HG03025 (cell line): ENCODE data around the gene TPMT.

Experiments used
- ATAC-seq: cut with Tn5 transposase; IDR thresholded peaks from one replicate; pipeline ENCODE4 v1.9.1; 2021; ENCODE audit warnings: mild to moderate bottlenecking, moderate library complexity; ENCODE audit not compliant: unreplicated experiment, low FRiP score

Gene TPMT

GRCh38 chr6:18119236-18119635, 35.6 kb downstream of the TPMT start:
- ATAC-seq: no peak

DNA sequence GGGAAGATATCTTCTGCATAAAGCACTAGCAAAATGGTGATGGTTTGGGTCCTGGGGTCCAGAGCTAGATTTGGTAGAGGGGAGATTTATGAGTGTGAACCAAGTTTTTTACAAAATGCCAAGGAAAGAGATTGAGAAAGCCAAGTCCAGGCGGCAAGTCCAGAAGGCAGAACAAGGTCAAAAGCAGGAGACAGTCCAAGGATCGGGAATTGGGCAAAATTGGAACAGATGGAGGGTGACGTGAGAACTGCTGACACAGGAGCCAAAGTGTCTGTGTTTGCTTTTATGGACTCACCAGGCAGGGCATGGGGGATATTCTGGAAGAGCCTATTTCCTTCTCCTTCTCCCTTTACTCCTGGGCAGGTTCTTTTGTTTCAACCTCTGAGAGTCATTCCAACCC, 36.5 kb downstream of the TPMT start:
- no peak for ATAC-seq

DNA sequence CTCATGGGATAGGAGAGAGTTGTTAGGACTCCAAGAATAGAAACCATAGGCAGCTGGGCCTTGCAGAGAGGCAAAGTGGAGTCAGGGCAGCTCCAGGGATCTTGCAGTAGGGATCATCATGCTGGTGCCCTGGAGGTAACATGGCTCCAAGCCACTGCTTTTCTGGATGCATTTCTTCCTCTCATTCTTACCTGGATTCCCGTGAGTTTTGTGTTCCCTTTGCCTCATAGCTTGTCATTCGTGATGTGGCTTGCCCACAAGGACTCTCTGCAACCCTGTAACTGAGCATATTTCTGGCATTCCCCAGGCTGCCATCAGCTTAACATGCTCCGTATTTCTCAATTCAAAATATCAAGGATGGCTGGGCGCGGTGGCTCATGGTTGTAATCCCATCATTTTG, 37.7 kb downstream of the TPMT start:
- no peak for ATAC-seq

DNA sequence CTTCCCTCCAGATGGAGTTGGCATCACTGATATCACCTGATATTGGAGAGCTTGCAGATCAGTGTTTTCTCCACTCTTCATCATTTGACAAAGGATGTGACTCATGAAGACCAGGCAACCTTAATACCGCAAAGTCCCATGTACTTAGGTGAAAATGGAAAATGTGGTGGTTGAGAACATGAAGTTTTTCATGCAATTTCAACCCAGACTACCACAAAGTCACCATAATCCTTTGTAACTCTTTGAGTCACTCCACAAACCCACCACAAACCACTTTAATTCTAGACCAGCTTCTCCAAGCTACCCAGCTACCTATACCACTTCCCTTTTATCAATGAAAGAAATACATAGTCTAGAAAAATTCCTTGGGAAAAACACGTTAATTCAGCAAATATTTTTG, 39.5 kb downstream of the TPMT start:
- ATAC-seq: no peak

- no peak for ATAC-seq
Observed at GRCh38 chr6:18110162-18110561, 44.7 kb downstream of the TPMT start.

- no peak for ATAC-seq
Observed at GRCh38 chr6:18107061-18107460, 47.8 kb downstream of the TPMT start.

DNA sequence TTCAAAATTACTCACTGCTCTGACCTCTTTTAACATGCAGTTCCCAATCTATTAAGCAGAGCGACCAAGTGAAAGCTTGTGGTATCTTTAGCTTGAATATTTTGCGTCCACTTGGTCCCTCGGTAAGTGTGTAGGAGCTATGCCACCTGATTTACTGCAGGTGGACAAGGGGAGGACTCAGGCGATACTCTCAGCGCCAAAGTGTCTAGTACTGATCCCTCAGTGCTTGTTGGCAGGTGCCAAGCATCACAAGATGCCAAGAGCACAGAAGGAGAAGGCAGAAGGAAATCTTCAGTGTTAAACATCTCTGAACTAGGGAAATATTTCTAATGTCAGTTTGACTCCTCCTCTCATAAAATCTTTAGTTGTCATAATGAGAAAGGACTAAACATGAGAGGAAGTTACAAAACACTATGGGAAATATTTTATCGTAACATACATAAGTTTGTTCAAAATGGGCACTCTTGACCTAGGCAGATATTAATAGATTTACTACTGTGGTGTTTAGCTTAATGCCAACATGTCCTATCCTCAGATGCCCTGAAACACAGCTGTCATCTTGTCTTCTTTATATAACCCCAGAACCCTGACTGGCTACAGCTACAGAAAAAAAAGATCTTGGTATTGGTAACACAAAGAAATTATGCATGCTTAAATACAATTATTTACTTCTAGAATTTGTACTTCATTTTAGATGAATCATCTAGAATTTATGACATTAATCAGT, 51.9 kb downstream of the TPMT start:
- no peak for ATAC-seq

- no peak for ATAC-seq
Observed at GRCh38 chr6:18101873-18102272, 53.0 kb downstream of the TPMT start.

GRCh38 chr6:18101271-18101670, 53.6 kb downstream of the TPMT start:
- no peak for ATAC-seq

DNA sequence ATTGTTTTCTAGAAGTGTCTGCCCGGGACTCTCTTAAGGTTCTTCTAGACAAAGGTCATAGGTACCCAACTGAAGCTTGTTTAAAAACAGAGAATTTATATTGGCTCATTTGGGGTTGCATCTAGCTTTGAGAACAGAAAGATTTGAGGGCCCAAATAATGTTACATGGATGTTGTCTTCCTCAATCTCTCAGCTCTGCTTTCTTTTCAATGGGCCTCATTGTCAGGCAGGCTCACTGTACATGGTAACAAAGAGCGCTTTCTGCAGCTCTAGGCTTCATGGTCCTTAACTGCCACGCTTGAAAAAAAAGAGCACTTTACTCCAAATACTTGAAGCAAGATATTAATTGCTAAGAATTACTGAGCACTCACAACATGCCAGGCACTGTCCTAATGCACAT, 54.6 kb downstream of the TPMT start:
- ATAC-seq: no peak

DNA sequence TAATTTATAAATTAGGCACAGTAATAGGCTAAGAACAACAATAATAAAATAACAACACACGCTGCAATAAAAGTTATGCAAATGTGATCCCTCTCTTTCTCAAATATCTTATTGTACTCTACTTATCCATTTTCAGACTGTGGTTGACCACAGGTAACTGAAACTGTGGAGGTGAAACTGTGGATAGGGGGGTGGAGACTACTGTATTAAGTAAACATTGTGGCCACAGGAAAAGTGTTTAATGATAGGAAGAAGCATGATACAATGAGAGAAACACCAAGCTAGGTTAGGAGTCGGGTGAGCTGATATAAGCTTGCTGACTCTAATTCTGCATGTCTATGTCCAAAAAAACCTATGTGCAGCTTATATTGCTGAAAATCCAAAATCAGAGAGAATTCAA, 55.4 kb downstream of the TPMT start:
- ATAC-seq: no peak

DNA sequence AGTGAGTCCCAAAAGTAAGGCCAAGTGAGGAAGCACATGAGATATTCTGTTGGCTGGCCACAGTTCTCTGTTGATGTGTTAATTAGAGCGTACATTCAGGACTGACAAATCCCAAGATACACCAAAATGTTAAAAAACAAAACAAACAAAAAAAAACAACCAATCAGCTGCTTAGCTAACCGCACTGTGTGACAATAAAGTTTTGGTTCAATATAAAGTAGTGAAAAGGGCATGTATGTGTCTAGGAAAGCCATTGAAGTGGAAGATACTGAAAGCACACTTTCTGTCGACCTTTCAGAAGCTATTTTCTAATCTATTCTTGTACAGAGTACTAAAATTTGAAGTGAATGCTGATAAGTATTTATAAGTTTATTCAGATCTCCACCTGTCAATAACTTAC, 58.5 kb downstream of the TPMT start:
- no peak for ATAC-seq

GRCh38 chr6:18091382-18091781, 63.5 kb downstream of the TPMT start:
- no peak for ATAC-seq

DNA sequence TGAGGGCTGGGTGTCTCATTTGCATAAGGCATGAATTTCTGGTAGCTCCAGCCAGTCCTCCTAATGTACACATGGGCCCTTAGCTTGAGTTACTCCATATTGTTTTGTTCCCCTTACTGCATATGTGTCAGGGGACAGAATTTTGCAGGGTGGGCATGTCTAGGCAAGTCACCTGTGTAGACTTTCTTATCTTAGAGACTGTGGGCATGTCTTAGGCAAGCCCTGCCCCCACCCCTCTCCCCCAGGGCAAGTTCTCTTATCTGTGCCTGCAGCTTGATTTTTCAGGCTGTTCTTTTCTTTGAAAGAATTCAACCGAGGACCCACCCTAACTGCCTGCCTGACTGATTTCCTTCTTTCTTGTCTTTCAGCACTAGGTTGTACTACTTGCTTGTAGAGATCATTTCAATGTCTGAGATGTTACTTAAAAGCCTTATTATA, 64.5 kb downstream of the TPMT start:
- no peak for ATAC-seq

GRCh38 chr6:18088419-18089296, 66.2 kb downstream of the TPMT start:
- no peak for ATAC-seq

- no peak for ATAC-seq
Observed at GRCh38 chr6:18087396-18088165, 67.3 kb downstream of the TPMT start.

DNA sequence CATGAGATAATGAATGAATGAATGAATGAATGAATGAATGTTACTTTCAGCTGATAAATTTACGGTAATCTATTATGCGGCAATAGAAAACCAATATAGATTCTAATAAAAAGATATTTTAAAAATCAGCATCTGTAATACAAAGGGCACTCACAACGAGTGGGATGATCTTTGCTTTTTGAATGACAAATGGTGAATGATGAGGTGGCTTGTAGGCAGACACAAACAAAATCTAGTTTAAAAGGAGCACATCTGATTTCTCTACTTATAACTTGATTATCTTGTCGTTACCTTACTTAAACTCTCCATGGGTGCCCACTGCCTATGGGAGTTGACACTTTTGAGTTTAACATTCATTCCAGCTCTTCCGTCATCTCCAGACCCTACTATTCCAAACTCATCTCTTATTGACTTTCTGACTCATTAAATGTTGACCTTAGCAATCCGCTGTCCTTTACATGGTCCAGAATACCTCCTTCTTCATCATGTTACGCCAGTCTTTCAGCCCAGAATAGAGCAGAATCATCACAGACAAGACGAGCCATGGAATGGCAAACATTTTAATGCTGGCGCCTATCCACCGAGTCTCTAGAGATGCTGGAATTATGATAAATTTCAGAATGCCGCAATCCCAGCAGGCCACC, 73.7 kb downstream of the TPMT start:
- no peak for ATAC-seq

DNA sequence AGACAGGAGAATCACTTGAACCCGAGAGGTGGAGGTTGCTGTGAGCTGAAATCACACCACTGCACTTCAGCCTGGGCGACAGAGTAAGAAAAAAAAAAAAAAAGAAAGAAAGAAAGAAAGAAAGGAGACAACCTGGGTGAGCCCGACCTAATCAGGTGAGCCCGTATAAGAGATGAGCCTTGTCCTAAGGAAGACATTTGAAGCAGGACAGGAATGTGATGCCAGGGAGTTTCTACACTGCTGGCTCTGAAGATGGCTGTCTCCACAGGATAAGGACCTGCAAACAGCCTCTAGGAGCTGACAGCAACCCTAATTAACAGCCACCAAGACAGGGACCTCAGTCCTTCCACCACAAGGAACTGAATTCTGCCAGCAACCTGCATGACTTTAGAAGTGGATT, 74.3 kb downstream of the TPMT start:
- no peak for ATAC-seq

DNA sequence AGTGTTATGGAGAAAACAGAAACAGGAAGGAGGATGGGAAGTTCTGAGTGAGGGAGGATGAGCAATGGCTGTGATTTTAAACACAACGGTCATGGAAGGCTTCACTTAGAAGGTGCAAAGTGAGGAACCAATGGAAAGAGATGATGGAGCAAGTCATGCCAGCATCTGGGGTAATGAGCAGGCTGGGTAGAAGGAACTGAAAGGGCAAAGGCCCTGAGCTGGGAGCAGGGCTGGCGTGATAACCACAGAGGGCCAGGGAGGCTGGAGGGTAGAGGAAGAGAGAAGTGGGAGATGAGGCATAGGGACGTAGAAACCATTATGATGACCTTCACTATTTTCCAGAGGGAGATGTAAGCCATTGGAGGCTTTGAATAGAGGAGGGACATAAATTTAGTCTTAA, 76.0 kb downstream of the TPMT start:
- no peak for ATAC-seq
